HepG2 (cell line): Measurements from ENCODE around the gene ANAPC2. TPM values are rescaled to one million over a fixed set of nuclear protein-coding genes. Genes with fewer than 3 reads are reported as not detected.

Source experiments
- ARNT ChIP-seq: fragments of 450-650 bp; IDR thresholded peaks from 2 replicates; pipeline ENCODE4 v1.6.1; 2017
- CBX1 ChIP-seq: IDR thresholded peaks from one replicate; pipeline ENCODE4 v1.6.1; 2016; ENCODE audit warnings: antibody characterized with exemption, low read depth
- CBX2 ChIP-seq, 2 experiments: fragments of 200-600 bp in 1 of 2; sonication (generic); formaldehyde crosslinking in 1 of 2; IDR thresholded peaks; 2 replicates each; pipeline versions ENCODE4 v1.7.0 to v1.8.1; 2018 to 2022; ENCODE audit warnings: low read depth in 2 of 2, low read length in 1 of 2, mild to moderate bottlenecking in 1 of 2, missing genetic modification reagents in 1 of 2
- GATAD2A ChIP-seq: IDR thresholded peaks from 2 replicates; pipeline ENCODE4 v1.6.1; 2016
- HMGXB4 ChIP-seq, 2 experiments: sonication (generic) in 1 of 2; formaldehyde crosslinking in 1 of 2; IDR thresholded peaks; 2 replicates each; pipeline versions ENCODE4 v1.4.0 to v1.6.1; 2018 to 2020; ENCODE audit warnings: missing genetic modification reagents in 2 of 2, borderline replicate concordance in 1 of 2, low read depth in 1 of 2, mild to moderate bottlenecking in 1 of 2, missing biosample characterization in 1 of 2
- HNRNPUL1 ChIP-seq: fragments of 200-400 bp; formaldehyde crosslinking; IDR thresholded peaks from 2 replicates; pipeline ENCODE4 v1.6.1; 2017; ENCODE audit warnings: low read depth, mild to moderate bottlenecking, low read length, moderate library complexity
- NFKBIZ ChIP-seq: IDR thresholded peaks from 2 replicates; pipeline ENCODE4 v1.6.1; 2018; ENCODE audit warnings: missing genetic modification reagents, missing compliant biosample characterization
- NR0B2 ChIP-seq: sonication (generic); formaldehyde crosslinking; IDR thresholded peaks from 2 replicates; pipeline ENCODE4 v1.4.0; 2020; ENCODE audit warnings: mild to moderate bottlenecking, missing genetic modification reagents
- RXRA ChIP-seq: sonication (generic); formaldehyde crosslinking; IDR thresholded peaks from 2 replicates; pipeline ENCODE4 v1.5.1; 2020; ENCODE audit warnings: missing genetic modification reagents
- SRSF4 ChIP-seq: fragments of 200-400 bp; formaldehyde crosslinking; IDR thresholded peaks from one replicate; pipeline ENCODE4 v1.6.1; 2018; ENCODE audit warnings: mild to moderate bottlenecking, low read depth, low read length, moderate library complexity; ENCODE audit not compliant: poor library complexity, severe bottlenecking
- TEF ChIP-seq: sonication (generic); formaldehyde crosslinking; IDR thresholded peaks from 2 replicates; pipeline ENCODE4 v1.5.0; 2020; ENCODE audit warnings: missing genetic modification reagents
- TOE1 ChIP-seq: sonication (generic); formaldehyde crosslinking; IDR thresholded peaks from 2 replicates; pipeline ENCODE4 v1.4.0; 2020; ENCODE audit warnings: mild to moderate bottlenecking, missing genetic modification reagents
- ZEB1 ChIP-seq: IDR thresholded peaks from 2 replicates; pipeline ENCODE4 v1.6.1; 2012; ENCODE audit warnings: mild to moderate bottlenecking, low read depth, inconsistent platforms; ENCODE audit not compliant: insufficient replicate concordance
- ZIK1 ChIP-seq: sonication (generic); formaldehyde crosslinking; IDR thresholded peaks from 2 replicates; pipeline ENCODE4 v1.5.0; 2020; ENCODE audit warnings: mild to moderate bottlenecking, low read depth, missing genetic modification reagents, borderline replicate concordance
- ZNF20 ChIP-seq: sonication (generic); formaldehyde crosslinking; IDR thresholded peaks from 2 replicates; pipeline ENCODE4 v1.4.0; 2020; ENCODE audit warnings: mild to moderate bottlenecking, moderate library complexity, missing genetic modification reagents
- ZNF264 ChIP-seq: sonication (generic); formaldehyde crosslinking; IDR thresholded peaks from 2 replicates; pipeline ENCODE4 v1.4.0; 2020; ENCODE audit warnings: missing genetic modification reagents
- ZNF574 ChIP-seq: sonication (generic); formaldehyde crosslinking; IDR thresholded peaks from 2 replicates; pipeline ENCODE4 v1.4.0; 2020; ENCODE audit warnings: missing genetic modification reagents
- ZSCAN12 ChIP-seq: sonication (generic); formaldehyde crosslinking; IDR thresholded peaks from 2 replicates; pipeline ENCODE4 v1.9.0; 2021; ENCODE audit warnings: mild to moderate bottlenecking, missing genetic modification reagents
- polyA plus RNA-seq, 8 experiments: library from polyadenylated mRNA; depleted of rRNA in 3 of 8; stranded (reverse) in 7 of 8; unstranded in 1 of 8; fragments of >200 nt; fragmentation: Illumina TruSeq in 4 of 8; extraction: Trizol in 4 of 8; gene quantifications; 2 replicates each; pipeline versions ENCODE4 v1.2.1 to v1.2.3, GENCODE V29; 2011 to 2016; ENCODE audit warnings: low read depth in 4 of 8, missing spikeins in 1 of 8, mixed read lengths in 1 of 8; ENCODE audit not compliant: insufficient read depth in 1 of 8
- total RNA-seq, 5 experiments: library from RNA; depleted of rRNA; stranded (reverse); fragments of >200 nt; fragmentation: Illumina TruSeq; extraction: Trizol; gene quantifications; 2 replicates each; pipeline ENCODE4 v1.2.3, GENCODE V29; 2016; ENCODE audit warnings: low read depth in 1 of 5
- TF ChIP-seq, protein P1 (sequence below): sonication (generic); formaldehyde crosslinking; IDR thresholded peaks from 2 replicates; pipeline ENCODE4 v1.8.0; 2022; ENCODE audit warnings: missing genetic modification reagents, mild to moderate bottlenecking, moderate library complexity, borderline replicate concordance
- TF ChIP-seq, protein P2 (sequence below): sonication (generic); formaldehyde crosslinking; IDR thresholded peaks from 2 replicates; pipeline ENCODE4 v1.4.0; 2020; ENCODE audit warnings: mild to moderate bottlenecking, missing genetic modification reagents

Gene ANAPC2
- total and polyA plus RNA-seq, 2 of the 13 experiments (the other 11 are each of a cell fraction or from before 2014, with no cell fraction given), result 12.3 to 15.4 TPM

DNA sequence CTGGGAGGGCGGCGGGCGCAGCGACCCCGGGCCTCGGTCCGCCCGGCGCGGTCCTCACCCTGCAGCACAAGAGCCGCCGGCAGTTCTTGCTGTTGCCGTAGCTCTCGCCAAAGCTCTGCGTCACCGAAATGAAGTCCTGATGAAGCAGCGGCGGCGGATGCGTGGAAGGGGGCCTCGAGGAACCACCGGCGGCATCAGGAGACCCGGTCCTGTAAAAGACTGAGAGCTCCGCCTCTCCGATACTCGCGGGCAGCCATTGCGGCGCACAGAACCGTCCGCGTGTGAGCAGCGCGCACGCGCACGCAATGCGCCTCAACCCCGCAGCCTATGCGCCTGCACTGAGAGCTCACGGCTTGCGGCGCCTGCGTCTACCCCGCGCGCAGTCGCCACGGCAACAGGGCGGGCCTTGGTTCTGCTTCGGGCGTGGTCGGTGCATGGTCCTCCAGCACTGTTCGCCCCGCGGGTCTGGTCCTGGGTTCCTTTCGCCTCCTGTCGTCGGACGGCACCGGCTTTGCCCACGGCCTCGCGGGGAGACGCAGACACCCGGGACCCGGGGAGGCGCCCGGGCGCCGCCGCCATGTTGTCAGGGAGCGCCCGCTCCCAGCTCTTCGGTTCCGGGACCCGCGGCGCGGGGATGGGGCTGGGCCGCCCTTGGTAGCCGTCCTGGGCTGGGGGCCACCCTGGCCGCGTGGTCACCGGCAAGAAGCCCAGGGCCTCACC lies 58.7 kb downstream of the ANAPC2 start (continued):
- TF ChIP-seq, protein P1, sequence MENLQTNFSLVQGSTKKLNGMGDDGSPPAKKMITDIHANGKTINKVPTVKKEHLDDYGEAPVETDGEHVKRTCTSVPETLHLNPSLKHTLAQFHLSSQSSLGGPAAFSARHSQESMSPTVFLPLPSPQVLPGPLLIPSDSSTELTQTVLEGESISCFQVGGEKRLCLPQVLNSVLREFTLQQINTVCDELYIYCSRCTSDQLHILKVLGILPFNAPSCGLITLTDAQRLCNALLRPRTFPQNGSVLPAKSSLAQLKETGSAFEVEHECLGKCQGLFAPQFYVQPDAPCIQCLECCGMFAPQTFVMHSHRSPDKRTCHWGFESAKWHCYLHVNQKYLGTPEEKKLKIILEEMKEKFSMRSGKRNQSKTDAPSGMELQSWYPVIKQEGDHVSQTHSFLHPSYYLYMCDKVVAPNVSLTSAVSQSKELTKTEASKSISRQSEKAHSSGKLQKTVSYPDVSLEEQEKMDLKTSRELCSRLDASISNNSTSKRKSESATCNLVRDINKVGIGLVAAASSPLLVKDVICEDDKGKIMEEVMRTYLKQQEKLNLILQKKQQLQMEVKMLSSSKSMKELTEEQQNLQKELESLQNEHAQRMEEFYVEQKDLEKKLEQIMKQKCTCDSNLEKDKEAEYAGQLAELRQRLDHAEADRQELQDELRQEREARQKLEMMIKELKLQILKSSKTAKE (CRISPR knock-in tag), result no peak
- no peak for TF ChIP-seq HNRNPUL1
- TF ChIP-seq CBX2 (IDR thresholded peaks at IDR 0.05; ENCODE audit: low read depth, low read length), result no peak
- no peak; the same call in 1 of the 2 replicates for TF ChIP-seq CBX2 (CRISPR knock-in tag; IDR thresholded peaks at IDR 0.05; ENCODE audit: low read depth)
- TF ChIP-seq ZSCAN12 (CRISPR knock-in tag), result peak; percentile 64; the same call in 1 of the 2 replicates
- peak; percentile 58 to 59; a peak in 2 of 4 replicates for TF ChIP-seq HMGXB4 (CRISPR knock-in tag; IDR thresholded peaks at IDR 0.05; ENCODE audit: borderline replicate concordance in 1 of 2, low read depth in 1 of 2)
- peak; percentile 18; the same call in 1 of the 2 replicates for TF ChIP-seq NR0B2
- TF ChIP-seq ZIK1 (CRISPR knock-in tag), result peak; percentile 88
- no peak; the same call in 1 of the 2 replicates for TF ChIP-seq NFKBIZ (CRISPR knock-in tag)
- no peak for TF ChIP-seq TEF (CRISPR knock-in tag)
- no peak for TF ChIP-seq ZEB1
- TF ChIP-seq ZNF574, result peak; percentile 41; the same call in 1 of the 2 replicates
- no peak for TF ChIP-seq GATAD2A (CRISPR knock-in tag)
- TF ChIP-seq ZNF264 (CRISPR knock-in tag), result 0 out of 2 replicates have a peak, but pooled peaks have one; percentile 29
- TF ChIP-seq, protein P2, sequence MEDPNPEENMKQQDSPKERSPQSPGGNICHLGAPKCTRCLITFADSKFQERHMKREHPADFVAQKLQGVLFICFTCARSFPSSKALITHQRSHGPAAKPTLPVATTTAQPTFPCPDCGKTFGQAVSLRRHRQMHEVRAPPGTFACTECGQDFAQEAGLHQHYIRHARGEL (CRISPR knock-in tag), result peak; percentile 20; the same call in 1 of the 2 replicates
- TF ChIP-seq ZNF20 (CRISPR knock-in tag), result 0 out of 2 replicates have a peak, but pooled peaks have one; percentile 45
- TF ChIP-seq ARNT, result no peak
- no peak for TF ChIP-seq TOE1 (CRISPR knock-in tag)
- TF ChIP-seq RXRA (CRISPR knock-in tag), result no peak; the same call in none of the 2 replicates
- no peak for TF ChIP-seq CBX1
- no peak for TF ChIP-seq SRSF4
